ENCODE data around the gene SPDEF.
A peak's percentile ranks its signal among the peaks of the same experiment; 100 is the strongest.

The SPDEF gene

GRCh38 chr6:34511915-34512737 is 44.0 kb downstream of the SPDEF start:
- Histone ChIP-seq H3K4me3 (ENCODE audit: severe bottlenecking) (no peak overlapping the region), H3K36me3 (ENCODE audit: low read depth) (no peaks in the 10 kb centered on the region), H3K4me1 (ENCODE audit: insufficient read depth, poor library complexity, severe bottlenecking) (no peaks in the 10 kb centered on the region), H3K9me3 (ENCODE audit: severe bottlenecking) (no peaks in the 10 kb centered on the region), H3K27ac (ENCODE audit: poor library complexity, severe bottlenecking) (no peak overlapping the region), H3K27me3 (ENCODE audit: insufficient read depth, poor library complexity, severe bottlenecking) (peaks cover 5% of the 10 kb centered on the region)
- DNase-seq (ENCODE audit: low spot score) (peak; percentile 37), ATAC-seq (ENCODE audit: low read depth) (no peak)
- TF ChIP-seq CTCF (IDR thresholded peaks at IDR 0.05; ENCODE audit: poor library complexity, severe bottlenecking), result no peak

- Histone ChIP-seq H3K27me3 (ENCODE audit: insufficient read depth, poor library complexity, severe bottlenecking) (peaks cover 5% of the 10 kb centered on the region), H3K27ac (ENCODE audit: poor library complexity, severe bottlenecking) (no peak overlapping the region), H3K36me3 (ENCODE audit: low read depth) (no peaks in the 10 kb centered on the region), H3K9me3 (ENCODE audit: severe bottlenecking) (no peaks in the 10 kb centered on the region), H3K4me3 (ENCODE audit: severe bottlenecking) (no peak overlapping the region), H3K4me1 (ENCODE audit: insufficient read depth, poor library complexity, severe bottlenecking) (no peaks in the 10 kb centered on the region)
- ATAC-seq (ENCODE audit: low read depth) (no peak), DNase-seq (ENCODE audit: low spot score) (peak; percentile 8)
- no peak for TF ChIP-seq CTCF (IDR thresholded peaks at IDR 0.05; ENCODE audit: poor library complexity, severe bottlenecking)
Observed at GRCh38 chr6:34511214-34511914, 44.8 kb downstream of the SPDEF start.

- ATAC-seq (ENCODE audit: low read depth) (no peak), DNase-seq (ENCODE audit: low spot score) (peak; percentile 19)
- Histone ChIP-seq H3K36me3 (ENCODE audit: low read depth) (no peaks in the 10 kb centered on the region), H3K4me1 (ENCODE audit: insufficient read depth, poor library complexity, severe bottlenecking) (no peaks in the 10 kb centered on the region), H3K27ac (ENCODE audit: poor library complexity, severe bottlenecking) (no peak overlapping the region), H3K4me3 (ENCODE audit: severe bottlenecking) (no peak overlapping the region), H3K27me3 (ENCODE audit: insufficient read depth, poor library complexity, severe bottlenecking) (peaks cover 5% of the 10 kb centered on the region), H3K9me3 (ENCODE audit: severe bottlenecking) (no peaks in the 10 kb centered on the region)
- no peak for TF ChIP-seq CTCF (IDR thresholded peaks at IDR 0.05; ENCODE audit: poor library complexity, severe bottlenecking)
Observed at GRCh38 chr6:34510299-34510698, 45.8 kb downstream of the SPDEF start.

- ATAC-seq (ENCODE audit: low read depth), result no peak
- Histone ChIP-seq H3K4me1 (ENCODE audit: insufficient read depth, poor library complexity, severe bottlenecking) (no peaks in the 10 kb centered on the region), H3K27me3 (ENCODE audit: insufficient read depth, poor library complexity, severe bottlenecking) (peaks cover 5% of the 10 kb centered on the region), H3K9me3 (ENCODE audit: severe bottlenecking) (no peaks in the 10 kb centered on the region), H3K36me3 (ENCODE audit: low read depth) (no peaks in the 10 kb centered on the region), H3K27ac (ENCODE audit: poor library complexity, severe bottlenecking) (no peak overlapping the region), H3K4me3 (ENCODE audit: severe bottlenecking) (no peak overlapping the region)
- TF ChIP-seq CTCF (IDR thresholded peaks at IDR 0.05; ENCODE audit: poor library complexity, severe bottlenecking), result no peak
- peak; percentile 9 for DNase-seq (ENCODE audit: low spot score)
Observed at GRCh38 chr6:34509782-34510181, 46.3 kb downstream of the SPDEF start.
